Suprapubic skin (tissue), 4 donors: ENCODE results near the gene DDX10.

ENCODE experiments used
- EP300 ChIP-seq: sonication (generic); formaldehyde crosslinking; IDR thresholded peaks from one replicate; pipeline ENCODE4 v1.6.1; 2017; ENCODE audit warnings: antibody characterized with exemption
- POLR2A ChIP-seq, 2 donors: fragments of 450-650 bp; IDR thresholded peaks; one replicate each; pipeline ENCODE4 v1.6.1; 2017; ENCODE audit warnings: antibody characterized with exemption in 2 of 2, mild to moderate bottlenecking in 2 of 2, moderate library complexity in 2 of 2
- POLR2AphosphoS5 ChIP-seq, 3 donors: sonication (generic); formaldehyde crosslinking; IDR thresholded peaks; one replicate each; pipeline ENCODE4 v1.6.1; 2017; ENCODE audit warnings: antibody characterized with exemption in 3 of 3
- TF ChIP-seq, protein P1 (sequence below), 2 donors: fragments of 200-600 bp in 1 of 2; fragments of 450-650 bp in 1 of 2; sonication (generic) in 1 of 2; IDR thresholded peaks; one replicate each; pipeline ENCODE4 v1.5.1; 2016 to 2019; ENCODE audit warnings: antibody characterized with exemption in 2 of 2, mild to moderate bottlenecking in 1 of 2, moderate library complexity in 1 of 2

DNA sequence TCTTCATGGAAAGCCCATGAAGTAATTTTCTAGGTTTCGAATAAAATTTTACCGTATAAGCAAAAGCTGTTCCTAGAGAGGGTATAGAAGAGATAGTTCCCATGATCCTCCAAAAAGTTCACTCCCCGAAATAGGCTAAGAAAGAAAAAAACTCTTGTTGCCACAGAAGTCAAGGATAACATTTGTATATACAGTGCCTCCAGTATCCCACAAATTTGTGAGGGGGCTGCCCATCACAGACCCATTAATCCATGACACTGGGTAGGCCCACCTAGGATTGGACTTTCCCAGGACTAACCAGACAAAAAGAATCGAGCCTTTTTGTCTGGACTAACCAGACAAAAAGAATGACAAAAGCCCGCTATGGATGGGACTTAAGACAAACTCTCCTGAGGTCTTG, 233.0 kb downstream of the DDX10 start:
- no peak for TF ChIP-seq POLR2A (IDR thresholded peaks at IDR 0.05)
- TF ChIP-seq, protein P1, sequence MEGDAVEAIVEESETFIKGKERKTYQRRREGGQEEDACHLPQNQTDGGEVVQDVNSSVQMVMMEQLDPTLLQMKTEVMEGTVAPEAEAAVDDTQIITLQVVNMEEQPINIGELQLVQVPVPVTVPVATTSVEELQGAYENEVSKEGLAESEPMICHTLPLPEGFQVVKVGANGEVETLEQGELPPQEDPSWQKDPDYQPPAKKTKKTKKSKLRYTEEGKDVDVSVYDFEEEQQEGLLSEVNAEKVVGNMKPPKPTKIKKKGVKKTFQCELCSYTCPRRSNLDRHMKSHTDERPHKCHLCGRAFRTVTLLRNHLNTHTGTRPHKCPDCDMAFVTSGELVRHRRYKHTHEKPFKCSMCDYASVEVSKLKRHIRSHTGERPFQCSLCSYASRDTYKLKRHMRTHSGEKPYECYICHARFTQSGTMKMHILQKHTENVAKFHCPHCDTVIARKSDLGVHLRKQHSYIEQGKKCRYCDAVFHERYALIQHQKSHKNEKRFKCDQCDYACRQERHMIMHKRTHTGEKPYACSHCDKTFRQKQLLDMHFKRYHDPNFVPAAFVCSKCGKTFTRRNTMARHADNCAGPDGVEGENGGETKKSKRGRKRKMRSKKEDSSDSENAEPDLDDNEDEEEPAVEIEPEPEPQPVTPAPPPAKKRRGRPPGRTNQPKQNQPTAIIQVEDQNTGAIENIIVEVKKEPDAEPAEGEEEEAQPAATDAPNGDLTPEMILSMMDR (IDR thresholded peaks at IDR 0.05), result no peak
- TF ChIP-seq POLR2AphosphoS5 (IDR thresholded peaks at IDR 0.05), result no peak
- no peak for TF ChIP-seq EP300
